HG03060 (cell line): Measurements from ENCODE around the gene RBM19.

Experiments
- ATAC-seq: cut with Tn5 transposase; IDR thresholded peaks from one replicate; pipeline ENCODE4 v1.9.1; 2021; ENCODE audit warnings: low read depth, moderate number of reproducible peaks; ENCODE audit not compliant: unreplicated experiment

Gene RBM19

DNA sequence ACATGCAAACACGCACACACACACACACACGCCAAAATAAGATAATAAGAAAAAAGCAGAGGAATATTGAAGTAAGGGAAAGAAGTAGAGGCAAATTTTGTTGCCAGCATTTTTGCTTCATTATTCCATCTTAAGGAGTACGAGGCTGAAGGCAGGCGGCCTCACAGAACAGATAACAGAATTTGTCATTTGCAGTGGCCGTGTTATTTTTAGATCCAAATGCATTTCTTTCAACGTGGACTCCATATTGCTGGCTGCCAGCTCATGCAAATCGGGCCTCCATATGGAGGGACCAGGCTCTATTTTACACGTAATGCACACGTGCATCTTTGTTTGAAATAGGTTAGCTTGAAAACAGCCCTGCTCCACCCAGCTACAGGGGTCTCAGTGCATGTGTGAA, 172.9 kb downstream of the RBM19 start:
- no peak for ATAC-seq

GRCh38 chr12:113792450-113792849, 173.7 kb downstream of the RBM19 start:
- no peak for ATAC-seq

DNA sequence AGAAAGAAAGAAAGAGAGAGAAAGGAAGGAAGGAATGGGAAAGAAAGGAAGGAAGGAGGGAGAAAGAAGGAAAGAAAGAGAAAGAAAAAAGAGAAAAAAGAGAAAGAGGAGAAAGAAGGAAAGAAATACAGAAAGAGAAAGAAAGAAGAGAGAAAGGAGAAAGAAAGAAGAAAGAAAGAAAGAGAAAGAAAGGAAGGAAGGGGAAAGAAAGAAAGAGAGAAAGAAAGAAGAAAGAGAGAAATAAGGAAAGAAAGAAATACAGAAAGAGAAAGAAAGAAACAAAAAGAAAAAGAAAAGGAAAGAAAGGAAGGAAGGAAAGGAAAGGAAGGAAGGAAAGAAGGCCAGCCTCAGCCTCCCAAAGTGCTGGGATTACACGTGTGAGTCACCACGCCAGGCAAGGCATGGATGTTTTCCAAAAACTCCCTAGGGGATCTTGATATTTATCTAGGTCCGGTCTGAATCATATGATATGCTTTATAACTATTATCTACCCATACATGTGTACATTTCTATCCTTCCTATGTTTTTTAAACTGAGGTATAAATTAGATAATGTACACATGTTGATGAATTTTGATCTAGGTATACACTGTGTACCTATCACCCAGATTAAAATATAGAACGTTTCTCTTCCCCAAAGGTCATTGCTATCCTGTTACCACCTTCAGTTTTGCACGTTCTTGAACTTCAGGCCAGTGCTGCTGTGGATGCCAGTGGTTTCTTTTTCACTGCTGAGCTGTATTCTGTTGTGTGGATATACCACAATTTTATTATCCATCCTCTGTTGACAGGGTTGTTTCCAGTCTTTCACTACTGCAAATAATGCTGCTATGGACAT, 177.9 kb downstream of the RBM19 start:
- no peak for ATAC-seq

GRCh38 chr12:113786107-113786506, 180.0 kb downstream of the RBM19 start:
- no peak for ATAC-seq

DNA sequence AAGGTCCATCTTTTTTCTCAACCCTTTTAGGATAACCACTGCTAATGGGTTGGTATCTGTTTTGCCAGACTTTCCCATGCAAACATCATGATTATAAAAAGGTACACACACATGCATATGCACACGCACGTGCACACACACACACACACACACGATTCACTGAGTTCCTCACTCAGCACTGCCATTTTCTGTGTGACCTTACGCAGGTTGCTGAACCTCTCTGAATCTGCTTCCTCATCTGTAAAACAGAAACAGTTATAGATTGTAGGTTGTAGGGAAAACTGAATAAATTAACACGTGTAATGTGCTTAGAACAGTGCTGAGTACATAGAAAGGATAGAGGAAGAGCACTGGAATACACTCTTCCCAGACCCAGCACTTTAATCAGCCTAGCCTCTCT, 182.3 kb downstream of the RBM19 start:
- ATAC-seq = no peak

- no peak for ATAC-seq
Measured at GRCh38 chr12:113782873-113783272, 183.3 kb downstream of the RBM19 start.

DNA sequence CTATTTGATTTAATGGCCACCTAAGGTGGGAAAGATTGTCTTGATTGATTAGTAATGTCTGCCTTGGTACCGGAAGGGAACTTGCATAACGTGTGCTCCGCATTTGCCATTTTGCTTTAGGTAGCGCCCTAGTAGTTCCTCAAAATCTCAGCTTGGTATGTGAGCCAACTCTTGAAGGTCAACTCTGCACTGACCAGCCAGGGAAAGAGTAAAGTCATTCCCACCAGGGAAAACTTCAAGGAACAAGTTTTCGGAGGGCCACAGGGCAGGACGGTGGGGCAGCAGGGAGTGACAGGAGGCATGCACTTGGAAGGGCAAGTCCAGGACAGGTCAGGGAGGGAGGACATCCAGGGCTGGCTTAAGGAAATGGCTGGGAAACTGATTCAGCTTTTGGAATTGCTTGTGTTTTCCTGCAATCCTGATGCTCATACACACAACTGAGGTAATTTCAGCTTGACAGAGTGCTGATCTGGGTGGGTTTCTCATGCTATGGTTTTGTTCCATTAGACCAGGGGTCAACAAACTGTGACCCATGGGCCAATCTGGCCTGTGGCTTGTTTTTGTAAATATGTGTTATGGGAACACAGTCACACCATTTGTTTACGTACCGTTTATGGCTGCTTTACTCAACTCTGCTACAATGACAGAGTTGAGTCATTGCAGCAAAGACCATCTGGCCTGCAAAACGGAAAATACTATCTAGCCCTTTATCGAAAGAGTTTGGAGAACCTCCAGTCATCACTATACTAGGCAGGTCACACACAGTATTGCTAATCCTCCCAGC, 184.5 kb downstream of the RBM19 start:
- ATAC-seq = no peak

DNA sequence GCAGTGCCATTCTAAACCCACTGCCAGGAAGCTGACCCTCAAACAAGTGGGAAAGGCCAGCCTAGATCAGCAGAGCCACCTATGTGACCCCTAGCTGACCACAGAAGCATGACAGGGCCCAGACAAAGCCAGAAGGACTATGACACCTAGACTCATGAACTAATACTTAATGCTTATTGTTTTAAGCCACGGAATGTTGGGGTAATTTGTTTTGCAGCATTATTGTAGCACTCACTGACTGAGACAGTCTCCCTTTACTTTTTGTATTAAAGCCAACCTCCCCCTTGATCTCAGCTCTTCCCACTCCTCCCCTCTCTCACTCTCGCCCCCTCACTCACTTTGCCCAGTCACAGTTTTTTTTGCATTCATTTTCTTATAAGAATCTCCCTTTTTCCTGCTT, 186.4 kb downstream of the RBM19 start:
- ATAC-seq = no peak

GRCh38 chr12:113778432-113779132, 187.5 kb downstream of the RBM19 start:
- ATAC-seq = no peak

- ATAC-seq = no peak
Measured at GRCh38 chr12:113777751-113778150, 188.4 kb downstream of the RBM19 start.

DNA sequence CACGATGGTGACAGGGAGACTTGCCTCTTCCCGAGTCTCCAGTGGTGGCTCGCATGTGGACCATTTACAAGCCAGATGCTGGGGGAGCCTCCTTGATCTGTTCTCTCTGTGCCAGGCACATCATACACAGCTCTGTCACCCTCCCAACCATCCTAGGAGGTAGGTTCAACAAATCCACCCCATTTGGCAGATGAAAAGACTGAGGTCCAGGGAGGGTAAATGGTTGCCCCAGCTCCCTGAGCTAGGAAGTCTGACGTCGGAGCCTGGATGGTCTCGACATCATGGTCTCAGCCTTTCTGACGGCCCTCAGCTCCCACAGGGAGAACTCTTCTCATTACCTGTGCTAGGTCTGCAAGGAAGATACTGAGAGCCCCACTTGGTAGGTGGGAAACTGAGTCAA, 189.6 kb downstream of the RBM19 start:
- ATAC-seq = no peak

DNA sequence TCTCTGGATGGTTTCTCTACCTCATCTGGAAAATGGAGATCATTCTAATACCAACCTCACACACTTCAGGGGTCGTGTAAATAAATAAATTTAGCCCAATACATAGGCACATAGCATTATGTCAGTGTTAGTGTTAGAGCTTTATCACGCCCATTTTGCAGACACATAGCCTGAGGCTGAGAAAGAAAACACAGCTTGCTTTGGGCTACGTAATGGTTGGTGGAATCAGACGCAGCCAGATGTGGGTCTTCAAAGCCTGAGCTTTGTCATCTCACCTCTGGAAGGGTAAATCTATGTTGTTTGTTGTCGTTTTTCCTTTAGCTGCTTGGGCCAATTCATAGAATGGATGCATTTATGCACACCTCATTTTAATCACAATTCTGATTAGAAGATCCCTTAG, 191.6 kb downstream of the RBM19 start:
- no peak for ATAC-seq

DNA sequence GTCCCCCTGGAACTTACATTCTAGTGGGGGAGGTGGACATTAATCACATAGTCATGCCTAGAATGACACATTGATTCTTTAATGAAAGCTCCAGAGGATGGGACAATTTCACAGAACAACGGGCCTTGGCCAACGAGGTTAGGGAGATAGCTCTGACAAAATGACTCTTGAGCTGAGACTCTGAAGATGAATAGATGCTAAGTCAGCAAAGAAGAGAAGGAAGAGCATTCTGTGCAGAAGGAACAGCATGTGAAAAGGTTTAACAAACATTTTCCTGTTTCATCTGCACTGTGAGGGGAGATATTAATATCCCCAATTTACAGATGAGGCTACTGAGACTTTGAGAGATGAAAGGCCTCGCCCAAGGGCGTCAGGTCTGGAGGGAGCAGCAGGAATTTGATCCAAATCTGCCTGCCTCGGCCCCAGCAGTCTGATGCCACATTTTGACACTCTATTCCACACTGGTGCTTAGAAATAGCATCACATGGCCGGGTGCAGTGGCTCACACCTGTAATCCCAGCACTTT, 193.6 kb downstream of the RBM19 start:
- no peak for ATAC-seq

GRCh38 chr12:113770389-113770865, 195.7 kb downstream of the RBM19 start:
- ATAC-seq = no peak

- no peak for ATAC-seq
Measured at GRCh38 chr12:113769305-113769704, 196.8 kb downstream of the RBM19 start.

DNA sequence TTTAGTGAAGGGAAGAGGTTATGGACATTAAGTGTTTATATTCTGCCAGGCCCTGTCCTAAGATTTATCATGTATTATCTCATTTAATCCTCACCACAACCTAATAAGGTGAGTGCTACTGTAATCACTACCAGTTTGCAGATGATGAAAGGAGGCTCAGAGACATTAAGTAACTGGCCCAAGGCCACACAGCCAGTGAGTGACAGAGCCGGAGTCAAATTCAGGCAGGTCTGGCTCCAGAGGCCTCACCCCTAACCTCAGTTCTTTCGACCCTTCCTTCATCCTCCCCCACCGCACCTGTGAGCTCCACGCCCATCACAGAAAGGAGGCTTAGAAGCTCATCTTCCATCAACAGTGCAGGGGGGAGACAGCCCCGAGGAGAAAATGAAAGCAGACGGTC, 197.3 kb downstream of the RBM19 start:
- ATAC-seq = no peak

GRCh38 chr12:113766879-113767878, 198.9 kb downstream of the RBM19 start:
- ATAC-seq = no peak
